Thyroid gland (tissue), 4 donors: ENCODE results near the gene GPS1. TPM values are rescaled to one million over a fixed set of nuclear protein-coding genes. Genes with fewer than 3 reads are reported as not detected.
A peak's percentile ranks its signal among the peaks of the same experiment; 100 is the strongest.

Experiments used
- DNase-seq, 2 donors: peaks; one replicate each; pipeline ENCODE4 v3.0.0-alpha.2; 2019
- H3K27ac ChIP-seq, 3 donors: fragments of 200-600 bp; sonication (generic); 1 replicate in 2 of 3; 2 replicates in 1 of 3; pipeline ENCODE4 v1.5.1; 2016 to 2019; ENCODE audit warnings: mild to moderate bottlenecking in 1 of 3, moderate library complexity in 1 of 3
- H3K27me3 ChIP-seq: fragments of 200-600 bp; sonication (generic); one replicate; pipeline ENCODE4 v1.5.1; 2019
- H3K36me3 ChIP-seq, 2 donors: fragments of 200-600 bp; sonication (generic); one replicate each; pipeline ENCODE4 v1.5.1; 2016 to 2019
- H3K4me1 ChIP-seq, 2 donors: fragments of 200-600 bp; sonication (generic); one replicate each; pipeline ENCODE4 v1.5.1; 2017 to 2019
- H3K4me3 ChIP-seq, 3 donors: fragments of 200-600 bp; sonication (generic); replicated peaks in 1 of 3; 1 replicate in 2 of 3; 2 replicates in 1 of 3; pipeline ENCODE4 v1.5.1; 2016; ENCODE audit warnings: mild to moderate bottlenecking in 1 of 3
- H3K9me3 ChIP-seq: fragments of 200-600 bp; sonication (generic); one replicate; pipeline ENCODE4 v1.5.1; 2017
- POLR2A ChIP-seq, 2 donors: fragments of 450-650 bp; IDR thresholded peaks; one replicate each; pipeline ENCODE4 v1.6.1; 2017; ENCODE audit warnings: antibody characterized with exemption in 2 of 2, mild to moderate bottlenecking in 2 of 2, moderate library complexity in 1 of 2
- WGBS, 2 donors: methylation state at CpG; one replicate each; pipeline ENCODE4 v1.1.5; 2017; 5-methylcytosine and 5-hydroxymethylcytosine counted together
- intact Hi-C: fragments of 100-400 bp; cut with DNase I; formaldehyde crosslinking; loops from one replicate; pipeline ENCODE4 v1.15.1; 2023
- total RNA-seq, 4 donors: library from RNA; depleted of rRNA; stranded (reverse); fragments of >200 nt; gene quantifications; one replicate each; pipeline ENCODE4 v1.2.3, GENCODE V29; 2016
- TF ChIP-seq, protein P1 (sequence below), 6 experiments: fragments of 200-600 bp in 3 of 6; fragments of 450-650 bp in 3 of 6; sonication (generic) in 3 of 6; IDR thresholded peaks; one replicate each; pipeline ENCODE4 v1.5.1; 2016 to 2019; ENCODE audit warnings: antibody characterized with exemption in 6 of 6, mild to moderate bottlenecking in 2 of 6, inconsistent platforms in 1 of 6, moderate library complexity in 1 of 6

Gene GPS1
- total RNA-seq, 4 donors from 2014 or later = 80.1 to 164 (median 102) TPM

DNA sequence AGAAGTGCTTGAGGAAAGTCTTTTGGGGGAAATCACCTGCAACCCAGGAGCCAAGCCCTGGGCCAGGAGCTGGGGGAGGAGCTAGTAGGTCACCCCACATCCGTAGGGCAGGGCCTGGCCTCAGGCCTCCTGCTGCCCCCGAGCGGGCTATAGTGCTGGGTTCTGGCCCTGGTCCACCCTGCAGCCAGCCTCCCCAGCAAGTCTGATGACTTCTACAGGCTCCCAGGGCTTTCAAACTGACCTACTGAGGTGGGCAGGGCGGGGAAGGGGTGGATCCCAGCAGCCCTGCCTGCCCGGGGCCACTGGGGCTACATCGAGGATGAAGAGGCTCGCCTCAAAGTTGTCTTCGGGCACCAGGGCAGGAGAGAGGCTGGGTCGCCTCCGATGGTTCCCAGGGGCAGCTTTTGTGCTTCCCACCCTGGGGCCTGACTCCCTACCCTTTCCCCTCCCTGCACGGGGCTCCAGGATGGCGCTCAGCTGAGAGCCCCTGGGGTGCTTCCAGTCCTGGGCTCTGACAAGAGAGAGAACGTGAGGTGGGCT is 34.0 kb upstream of the GPS1 start:
- no peak for DNase-seq
- intact Hi-C loops = no loop called here
- WGBS, 2 donors = 86 to 89% methylated on average over 6 to 10 of the region's 13 CpGs

DNA sequence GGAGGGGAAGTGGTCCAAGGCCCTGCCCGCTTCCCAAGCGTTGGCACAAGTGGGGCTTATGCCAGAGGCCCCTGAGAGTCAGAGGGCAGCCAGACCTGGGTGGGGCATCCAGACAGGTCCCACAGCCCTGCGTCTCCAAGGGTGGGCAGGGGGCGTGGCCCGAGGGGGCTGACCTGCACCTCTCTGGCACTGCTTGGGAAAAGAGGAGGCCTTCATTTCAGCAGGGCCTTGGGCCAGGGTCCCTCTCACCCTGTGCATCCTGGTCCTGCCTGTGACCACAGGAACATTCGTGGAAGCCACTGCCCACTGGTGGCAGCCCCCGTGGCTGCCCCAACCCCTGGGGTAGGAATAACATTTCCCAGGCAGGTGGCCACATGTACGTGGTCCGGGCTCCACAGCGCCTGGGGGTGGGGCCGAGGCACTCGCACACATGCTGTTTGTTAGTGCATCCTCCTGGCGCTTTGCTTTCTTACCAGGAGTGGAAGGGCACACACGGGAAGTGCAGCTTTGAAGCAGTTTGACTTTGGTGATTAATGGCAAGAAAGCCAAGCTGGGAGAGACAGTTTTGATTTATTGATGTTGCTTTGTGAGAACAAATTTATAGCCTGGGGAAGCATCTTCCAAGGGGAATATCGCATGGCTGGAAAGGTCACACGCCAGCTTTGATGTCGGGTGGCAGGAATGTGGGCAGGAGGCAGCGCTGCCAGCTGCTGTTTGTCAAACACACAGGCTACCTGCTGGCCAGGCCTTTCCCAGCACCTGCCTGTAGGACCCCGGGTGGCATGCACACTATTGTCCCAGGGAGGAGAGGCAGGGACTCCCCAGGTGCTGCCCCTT is 33.3 kb upstream of the GPS1 start:
- DNase-seq = no peak

More for the DNA sequence above, 34.0 kb upstream of the GPS1 start:
- Histone ChIP-seq H3K36me3 (no peaks in the 10 kb centered on the region), H3K4me1 (peaks cover 12 to 13% of the 10 kb centered on the region in 2 donors), H3K27ac (no peak overlapping the region), H3K27me3 (no peaks in the 10 kb centered on the region), H3K9me3 (no peaks in the 10 kb centered on the region), H3K4me3 (no peak overlapping the region)
- TF ChIP-seq POLR2A (IDR thresholded peaks at IDR 0.05) = no peak
- TF ChIP-seq, protein P1, sequence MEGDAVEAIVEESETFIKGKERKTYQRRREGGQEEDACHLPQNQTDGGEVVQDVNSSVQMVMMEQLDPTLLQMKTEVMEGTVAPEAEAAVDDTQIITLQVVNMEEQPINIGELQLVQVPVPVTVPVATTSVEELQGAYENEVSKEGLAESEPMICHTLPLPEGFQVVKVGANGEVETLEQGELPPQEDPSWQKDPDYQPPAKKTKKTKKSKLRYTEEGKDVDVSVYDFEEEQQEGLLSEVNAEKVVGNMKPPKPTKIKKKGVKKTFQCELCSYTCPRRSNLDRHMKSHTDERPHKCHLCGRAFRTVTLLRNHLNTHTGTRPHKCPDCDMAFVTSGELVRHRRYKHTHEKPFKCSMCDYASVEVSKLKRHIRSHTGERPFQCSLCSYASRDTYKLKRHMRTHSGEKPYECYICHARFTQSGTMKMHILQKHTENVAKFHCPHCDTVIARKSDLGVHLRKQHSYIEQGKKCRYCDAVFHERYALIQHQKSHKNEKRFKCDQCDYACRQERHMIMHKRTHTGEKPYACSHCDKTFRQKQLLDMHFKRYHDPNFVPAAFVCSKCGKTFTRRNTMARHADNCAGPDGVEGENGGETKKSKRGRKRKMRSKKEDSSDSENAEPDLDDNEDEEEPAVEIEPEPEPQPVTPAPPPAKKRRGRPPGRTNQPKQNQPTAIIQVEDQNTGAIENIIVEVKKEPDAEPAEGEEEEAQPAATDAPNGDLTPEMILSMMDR (IDR thresholded peaks at IDR 0.05) = no peak

GRCh38 chr17:82018989-82019689 is 32.6 kb upstream of the GPS1 start:
- no peak for DNase-seq
- peaks cover 20 to 21% of the 10 kb centered on the region in 2 donors for H3K4me1 ChIP-seq
- no peaks in the 10 kb centered on the region for H3K36me3 ChIP-seq
- H3K4me3 ChIP-seq = no peak overlapping the region
- H3K27me3 ChIP-seq = no peaks in the 10 kb centered on the region
- WGBS, 2 donors = 85 to 91% methylated on average over 14 to 18 of the region's 33 CpGs
- intact Hi-C loops = no loop called here
- TF ChIP-seq, protein P1 (IDR thresholded peaks at IDR 0.05) = no peak
- TF ChIP-seq POLR2A (IDR thresholded peaks at IDR 0.05) = no peak
- H3K9me3 ChIP-seq = no peaks in the 10 kb centered on the region
- no peak overlapping the region for H3K27ac ChIP-seq

More for the DNA sequence above, 33.3 kb upstream of the GPS1 start:
- Histone ChIP-seq H3K4me3 (no peak overlapping the region), H3K27ac (no peak overlapping the region), H3K27me3 (no peaks in the 10 kb centered on the region), H3K36me3 (no peaks in the 10 kb centered on the region), H3K9me3 (no peaks in the 10 kb centered on the region), H3K4me1 (peaks cover 12 to 13% of the 10 kb centered on the region in 2 donors)
- TF ChIP-seq, protein P1 (IDR thresholded peaks at IDR 0.05) = no peak
- TF ChIP-seq POLR2A (IDR thresholded peaks at IDR 0.05) = no peak
- intact Hi-C loops = no loop called here
- WGBS, 2 donors = 78 to 86% methylated on average over 14 to 16 of the region's 19 CpGs

DNA sequence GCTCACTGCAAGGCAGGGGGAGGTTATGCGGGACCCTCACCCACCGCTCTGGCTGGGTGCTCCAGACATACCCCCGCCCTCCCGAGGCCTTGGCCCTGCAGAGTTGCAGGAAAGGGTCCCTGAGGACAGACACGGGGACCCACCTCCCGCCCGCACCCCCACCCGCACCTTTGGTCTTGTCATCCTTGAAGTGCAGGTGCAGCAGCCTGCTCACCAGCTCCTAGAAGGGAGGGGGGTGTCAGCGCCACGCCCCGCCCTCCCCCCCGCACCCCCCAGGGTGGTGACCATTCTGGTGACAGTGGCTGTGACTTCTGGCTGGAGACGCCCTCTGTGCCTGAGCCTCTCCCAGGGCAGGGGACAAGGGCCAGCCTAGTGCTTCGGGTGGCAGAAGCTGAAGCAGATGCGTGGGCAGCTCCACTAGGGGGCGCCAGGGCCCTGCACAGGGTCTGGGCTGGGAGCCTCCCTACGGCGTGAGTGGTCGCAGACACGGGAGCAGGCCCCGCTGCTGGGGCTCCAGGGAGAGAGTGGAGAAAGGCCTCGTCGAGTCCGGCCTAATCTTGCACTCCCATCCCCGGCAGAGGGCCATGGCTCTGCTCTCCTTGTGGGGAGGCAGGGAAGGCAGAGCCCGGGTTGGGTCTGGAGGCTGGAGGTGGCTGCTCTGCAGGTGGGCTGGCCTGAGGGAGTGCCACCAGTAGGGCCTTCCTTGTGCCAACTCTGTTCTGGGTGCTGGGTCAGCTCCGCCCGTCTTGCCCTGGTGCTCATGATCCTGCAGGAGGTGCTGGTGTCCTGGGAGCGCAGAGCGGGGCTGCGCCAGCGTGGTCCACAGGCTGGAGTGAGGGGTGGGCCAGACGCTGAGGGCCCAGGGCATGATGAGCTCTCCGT is 31.8 kb upstream of the GPS1 start:
- H3K27me3 ChIP-seq = no peaks in the 10 kb centered on the region
- H3K36me3 ChIP-seq = no peaks in the 10 kb centered on the region
- no peak for TF ChIP-seq POLR2A (IDR thresholded peaks at IDR 0.05)
- TF ChIP-seq, protein P1 (IDR thresholded peaks at IDR 0.05) = peak; percentile 27 to 56 (median 38)
- peaks cover 23 to 24% of the 10 kb centered on the region in 2 donors for H3K4me1 ChIP-seq
- DNase-seq = peak; percentile 28 to 36
- 78 to 87% methylated on average over 12 to 15 of the region's 34 CpGs for WGBS, 2 donors
- no peaks in the 10 kb centered on the region for H3K9me3 ChIP-seq
- H3K27ac ChIP-seq = no peak overlapping the region
- intact Hi-C loops = loop anchor here (2.0 kb wide), 1 partner anchor 61 kb away; no protein-coding TSS in a partner anchor
- H3K4me3 ChIP-seq = no peak overlapping the region
